Mesendoderm (in vitro differentiated cells): ENCODE results near the gene KCNJ5.

Source experiments
- DNase-seq: peaks from one replicate; pipeline ENCODE4 v3.0.0; 2013
- H2AK5ac ChIP-seq: 2 replicates; pipeline ENCODE4 v1.6.1; 2013; ENCODE audit warnings: low read length, inconsistent platforms
- H2BK120ac ChIP-seq: 2 replicates; pipeline ENCODE4 v1.6.1; 2013; ENCODE audit warnings: low read depth, mild to moderate bottlenecking, low read length, moderate library complexity, mixed read lengths
- H2BK15ac ChIP-seq: replicated peaks from 2 replicates; pipeline ENCODE4 v1.6.1; 2013; ENCODE audit warnings: low read depth, mild to moderate bottlenecking, moderate library complexity
- H2BK5ac ChIP-seq: 2 replicates; pipeline ENCODE4 v1.6.1; 2013; ENCODE audit warnings: low read length, inconsistent platforms
- H3K18ac ChIP-seq: 2 replicates; pipeline ENCODE4 v1.6.1; 2013; ENCODE audit warnings: mild to moderate bottlenecking, low read length, mixed read lengths
- H3K23ac ChIP-seq: one replicate; pipeline ENCODE4 v1.6.1; 2013; ENCODE audit warnings: low read length
- H3K27ac ChIP-seq: 2 replicates; pipeline ENCODE4 v1.5.1; 2013; ENCODE audit warnings: low read depth, mild to moderate bottlenecking, inconsistent platforms, low read length, moderate library complexity
- H3K27me3 ChIP-seq: 2 replicates; pipeline ENCODE4 v1.6.1; 2013; ENCODE audit warnings: low read length, control low read depth, mild to moderate bottlenecking, inconsistent platforms; ENCODE audit not compliant: insufficient read depth, poor library complexity
- H3K36me3 ChIP-seq: 2 replicates; pipeline ENCODE4 v1.6.1; 2013; ENCODE audit warnings: low read length, inconsistent platforms; ENCODE audit not compliant: control insufficient read depth, insufficient read depth
- H3K4ac ChIP-seq: one replicate; pipeline ENCODE4 v1.6.1; 2013; ENCODE audit warnings: low read depth, mild to moderate bottlenecking, low read length, moderate library complexity
- H3K4me1 ChIP-seq: 2 replicates; pipeline ENCODE4 v1.6.1; 2013; ENCODE audit warnings: low read depth, low read length, inconsistent platforms; ENCODE audit not compliant: control insufficient read depth
- H3K4me2 ChIP-seq: 2 replicates; pipeline ENCODE4 v1.6.1; 2013; ENCODE audit warnings: low read length
- H3K4me3 ChIP-seq: 2 replicates; pipeline ENCODE4 v1.5.1; 2013; ENCODE audit warnings: mild to moderate bottlenecking, low read length
- H3K56ac ChIP-seq: one replicate; pipeline ENCODE4 v1.6.1; 2013; ENCODE audit warnings: low read length
- H3K79me1 ChIP-seq: 2 replicates; pipeline ENCODE4 v1.6.1; 2013; ENCODE audit warnings: low read length, inconsistent platforms
- H3K79me2 ChIP-seq: 2 replicates; pipeline ENCODE4 v1.6.1; 2013; ENCODE audit warnings: mild to moderate bottlenecking, low read length; ENCODE audit not compliant: control insufficient read depth, insufficient read depth
- H3K9ac ChIP-seq: 2 replicates; pipeline ENCODE4 v1.6.1; 2013; ENCODE audit warnings: low read length, inconsistent platforms
- H4K5ac ChIP-seq: one replicate; pipeline ENCODE4 v1.6.1; 2013; ENCODE audit warnings: low read length
- H4K8ac ChIP-seq: one replicate; pipeline ENCODE4 v1.6.1; 2013; ENCODE audit warnings: low read depth, mild to moderate bottlenecking, control low read depth, low read length, moderate library complexity
- WGBS: extraction: QIAGEN DNeasy Blood & Tissue Kit; methylation state at CpG from one replicate; pipeline ENCODE4 v1.1.7; 2013; ENCODE audit warnings: low lambda C conversion rate, missing lambda C conversion rate; ENCODE audit not compliant: insufficient coverage; ENCODE audit errors: extremely low coverage; 5-methylcytosine and 5-hydroxymethylcytosine counted together

Gene KCNJ5

GRCh38 chr11:128929468-128929867 is 38.3 kb downstream of the KCNJ5 start:
- Histone ChIP-seq H3K4me2 (no peak overlapping the region), H3K27ac (no peak overlapping the region)

GRCh38 chr11:128929991-128930390 is 38.8 kb downstream of the KCNJ5 start:
- Histone ChIP-seq H4K8ac (no peak overlapping the region), H2BK5ac (no peak overlapping the region), H3K27me3 (peaks cover 10% of the 10 kb centered on the region), H3K79me1 (no peaks in the 10 kb centered on the region), H3K4ac (no peak overlapping the region), H2BK120ac (no peak overlapping the region), H3K36me3 (no peaks in the 10 kb centered on the region), H2AK5ac (no peak overlapping the region), H3K4me2 (no peak overlapping the region), H3K4me3 (no peak overlapping the region), H3K56ac (no peak overlapping the region), H3K4me1 (peaks cover 2% of the 10 kb centered on the region), H3K27ac (no peak overlapping the region), H4K5ac (no peak overlapping the region), H2BK15ac (no peak overlapping the region), H3K18ac (no peak overlapping the region), H3K23ac (no peak overlapping the region), H3K79me2 (no peaks in the 10 kb centered on the region), H3K9ac (no peak overlapping the region)
- WGBS, result no CpG with 5 or more reads among the region's 12 CpGs
- peak; percentile 37 for DNase-seq

More at GRCh38 chr11:128929468-128929867, 38.3 kb downstream of the KCNJ5 start:
- Histone ChIP-seq H4K8ac (no peak overlapping the region), H2BK15ac (no peak overlapping the region), H3K23ac (no peak overlapping the region), H2AK5ac (no peak overlapping the region), H3K36me3 (no peaks in the 10 kb centered on the region), H3K56ac (no peak overlapping the region), H2BK5ac (no peak overlapping the region), H3K4me3 (no peak overlapping the region), H3K9ac (no peak overlapping the region), H3K79me2 (no peaks in the 10 kb centered on the region), H3K18ac (no peak overlapping the region), H3K27me3 (peaks cover 10% of the 10 kb centered on the region), H2BK120ac (no peak overlapping the region), H3K4ac (no peak overlapping the region), H3K79me1 (no peaks in the 10 kb centered on the region), H3K4me1 (peaks cover 2% of the 10 kb centered on the region), H4K5ac (no peak overlapping the region)
- no CpG with 5 or more reads among the region's 5 CpGs for WGBS
- DNase-seq, result no peak

- Histone ChIP-seq H2AK5ac (no peak overlapping the region), H3K56ac (no peak overlapping the region), H3K4me1 (peaks cover 2% of the 10 kb centered on the region), H4K5ac (no peak overlapping the region), H3K9ac (no peak overlapping the region), H3K23ac (no peak overlapping the region), H3K27me3 (peaks cover 10% of the 10 kb centered on the region), H3K4me3 (no peak overlapping the region), H2BK120ac (no peak overlapping the region), H3K79me1 (no peaks in the 10 kb centered on the region), H2BK15ac (no peak overlapping the region), H3K4ac (no peak overlapping the region), H2BK5ac (no peak overlapping the region), H3K36me3 (no peaks in the 10 kb centered on the region), H3K18ac (no peak overlapping the region), H3K27ac (no peak overlapping the region), H3K79me2 (no peaks in the 10 kb centered on the region), H4K8ac (no peak overlapping the region), H3K4me2 (no peak overlapping the region)
- no CpG with 5 or more reads among the region's 3 CpGs for WGBS
- DNase-seq, result no peak
Measured at GRCh38 chr11:128931066-128931465, 39.9 kb downstream of the KCNJ5 start.

- H3K27ac ChIP-seq, result no peak overlapping the region
- no peaks in the 10 kb centered on the region for H3K36me3 ChIP-seq
- no peak overlapping the region for H4K5ac ChIP-seq
- H2BK120ac ChIP-seq, result no peak overlapping the region
- H3K23ac ChIP-seq, result no peak overlapping the region
- no peak overlapping the region for H2BK15ac ChIP-seq
- H4K8ac ChIP-seq, result no peak overlapping the region
- H2AK5ac ChIP-seq, result no peak overlapping the region
- DNase-seq, result no peak
- no CpG with 5 or more reads among the region's 6 CpGs for WGBS
- H3K79me2 ChIP-seq, result no peaks in the 10 kb centered on the region
- H3K4me1 ChIP-seq, result peaks cover 2% of the 10 kb centered on the region
- no peak overlapping the region for H3K56ac ChIP-seq
- H3K4me2 ChIP-seq, result no peak overlapping the region
- H3K9ac ChIP-seq, result no peak overlapping the region
- no peak overlapping the region for H3K4ac ChIP-seq
- no peaks in the 10 kb centered on the region for H3K79me1 ChIP-seq
- H2BK5ac ChIP-seq, result no peak overlapping the region
- H3K4me3 ChIP-seq, result no peak overlapping the region
- no peak overlapping the region for H3K18ac ChIP-seq
- peaks cover 7% of the 10 kb centered on the region for H3K27me3 ChIP-seq
Measured at GRCh38 chr11:128931668-128932067, 40.5 kb downstream of the KCNJ5 start.

GRCh38 chr11:128933481-128934178 is 42.5 kb downstream of the KCNJ5 start:
- Histone ChIP-seq H2BK5ac (no peak overlapping the region), H3K27me3 (peaks cover under 1% of the 10 kb centered on the region), H3K9ac (no peak overlapping the region), H4K5ac (no peak overlapping the region), H3K4ac (no peak overlapping the region), H3K79me1 (no peaks in the 10 kb centered on the region), H3K18ac (no peak overlapping the region), H3K56ac (no peak overlapping the region), H4K8ac (no peak overlapping the region), H3K36me3 (no peaks in the 10 kb centered on the region), H3K4me2 (no peak overlapping the region), H3K79me2 (no peaks in the 10 kb centered on the region), H3K4me3 (no peak overlapping the region), H3K23ac (no peak overlapping the region), H2BK15ac (no peak overlapping the region), H3K4me1 (no peaks in the 10 kb centered on the region), H2AK5ac (no peak overlapping the region), H3K27ac (no peak overlapping the region), H2BK120ac (no peak overlapping the region)
- no CpG with 5 or more reads among the region's 7 CpGs for WGBS
- no peak for DNase-seq

- H3K4me3 ChIP-seq, result no peak overlapping the region
- H3K56ac ChIP-seq, result no peak overlapping the region
- no peak overlapping the region for H3K9ac ChIP-seq
- no peaks in the 10 kb centered on the region for H3K4me1 ChIP-seq
- no peak overlapping the region for H3K18ac ChIP-seq
- no CpG with 5 or more reads among the region's 7 CpGs for WGBS
- H3K23ac ChIP-seq, result no peak overlapping the region
- H4K8ac ChIP-seq, result no peak overlapping the region
- H3K4ac ChIP-seq, result no peak overlapping the region
- no peaks in the 10 kb centered on the region for H3K79me1 ChIP-seq
- H3K27me3 ChIP-seq, result no peaks in the 10 kb centered on the region
- no peak overlapping the region for H3K4me2 ChIP-seq
- no peak overlapping the region for H3K27ac ChIP-seq
- H3K36me3 ChIP-seq, result no peaks in the 10 kb centered on the region
- no peak overlapping the region for H2BK5ac ChIP-seq
- H3K79me2 ChIP-seq, result no peaks in the 10 kb centered on the region
- H2AK5ac ChIP-seq, result no peak overlapping the region
- H4K5ac ChIP-seq, result no peak overlapping the region
- no peak overlapping the region for H2BK120ac ChIP-seq
- H2BK15ac ChIP-seq, result no peak overlapping the region
- DNase-seq, result no peak
Measured at GRCh38 chr11:128934351-128934750, 43.2 kb downstream of the KCNJ5 start.
